MM.1S (cell line): Measurements from ENCODE around the gene ZNF556.

Experiments used
- CTCF ChIP-seq: fragments of 300-600 bp; sonication (generic); IDR thresholded peaks from 2 replicates; pipeline ENCODE4 v1.5.1; 2016; ENCODE audit warnings: antibody characterized with exemption, low read length, mixed read lengths
- EZH2 ChIP-seq: fragments of 300-600 bp; sonication (generic); optimal IDR thresholded peaks from 2 replicates; pipeline ENCODE3; 2017; ENCODE audit warnings: low read depth, mild to moderate bottlenecking, antibody characterized with exemption, low read length, mixed read lengths

DNA sequence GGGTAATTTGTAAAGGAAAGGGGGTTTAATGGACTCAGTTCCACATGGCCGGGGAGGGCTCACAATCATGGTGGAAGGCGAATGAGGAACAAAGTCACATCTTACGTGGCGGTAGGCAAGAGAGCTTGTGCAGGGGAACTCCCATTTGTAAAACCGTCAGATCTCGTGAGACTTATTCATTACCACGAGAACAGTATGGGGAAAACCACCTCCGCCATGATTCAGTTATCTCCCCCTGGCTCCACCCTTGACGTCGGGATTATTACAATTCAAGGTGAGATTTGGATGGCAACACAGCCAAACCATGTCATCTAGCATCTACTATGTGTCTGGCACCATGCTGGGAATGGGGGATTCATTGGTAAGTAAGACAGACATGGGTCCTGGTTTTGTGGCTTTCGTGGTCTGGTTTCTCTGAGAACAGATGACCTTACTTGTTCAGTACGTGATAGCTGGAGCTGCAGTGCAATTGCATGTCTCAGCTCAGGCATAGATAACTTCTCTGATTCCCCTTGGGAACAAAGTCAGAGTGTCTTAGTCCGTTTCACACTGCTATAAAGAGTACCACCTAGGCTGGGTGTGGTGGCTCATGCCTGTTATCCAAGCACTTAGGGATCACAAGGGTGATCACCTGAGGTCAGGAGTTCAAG is 39.2 kb upstream of the ZNF556 start:
- TF ChIP-seq CTCF (no peak), EZH2 (no peak)
